Activated B cell treated with CpG ODN at 0.5 μM for 24 hours (primary cell): ENCODE data around the gene LRRC61. TPM values are rescaled to one million over a fixed set of nuclear protein-coding genes. Genes with fewer than 3 reads are reported as not detected.

Experiments used
- ATAC-seq: fragments of 200-7000 bp; cut with Tn5 transposase; one replicate; pipeline ENCODE4 v1.10.0; 2021; ENCODE audit warnings: low read depth, mild to moderate bottlenecking, moderate library complexity
- CTCF ChIA-PET: fragments of 350-600 bp; sonication (Branson Sonifier 250); formaldehyde crosslinking; loops from one replicate; lab custom pipeline; 2021; ENCODE audit warnings: antibody characterized with exemption; lab: Charles Lee
- POLR2A ChIA-PET: fragments of 350-600 bp; sonication (Branson Sonifier 250); formaldehyde crosslinking; loops from one replicate; lab custom pipeline; 2021; ENCODE audit warnings: antibody characterized with exemption; lab: Charles Lee
- DNase-seq: peaks from one replicate; pipeline ENCODE4 v3.0.0; 2022
- H3K27ac Mint-ChIP-seq: one replicate; pipeline ENCODE4 v1.8.0; 2020; ENCODE audit warnings: mixed read lengths
- H3K27me3 Mint-ChIP-seq: one replicate; pipeline ENCODE4 v1.8.0; 2021; ENCODE audit warnings: mixed read lengths
- H3K36me3 Mint-ChIP-seq: one replicate; pipeline ENCODE4 v1.8.0; 2021; ENCODE audit warnings: low read depth, mixed read lengths
- H3K4me1 Mint-ChIP-seq: one replicate; pipeline ENCODE4 v1.8.0; 2021; ENCODE audit warnings: mixed read lengths
- H3K4me3 Mint-ChIP-seq: one replicate; pipeline ENCODE4 v1.8.0; 2020; ENCODE audit warnings: mild to moderate bottlenecking, mixed read lengths
- H3K9me3 Mint-ChIP-seq: one replicate; pipeline ENCODE4 v1.8.0; 2020; ENCODE audit warnings: mixed read lengths
- CTCF ChIP-seq: fragments of 200-600 bp; IDR thresholded peaks from one replicate; pipeline ENCODE4 v1.8.0; 2022; ENCODE audit warnings: antibody characterized with exemption, mild to moderate bottlenecking
- intact Hi-C: fragments of 100-400 bp; cut with micrococcal nuclease; formaldehyde crosslinking; loops from one replicate; pipeline ENCODE4 v1.15.1; 2024
- total RNA-seq: library from RNA; stranded (reverse); gene quantifications from 2 replicates; pipeline ENCODE4 v1.2.3, GENCODE V29; 2022

LRRC61 gene
- total RNA-seq, 1 donor from 2014 or later = 11.0 TPM

- CTCF ChIA-PET = no interaction called here
- ATAC-seq = no peak
Measured at GRCh38 chr7:150335774-150336112, 12.6 kb downstream of the LRRC61 start.

GRCh38 chr7:150336746-150337145, 13.6 kb downstream of the LRRC61 start:
- H3K4me3 Mint-ChIP-seq = no peak overlapping the region
- no peak overlapping the region for H3K27ac Mint-ChIP-seq
- H3K27me3 Mint-ChIP-seq = peaks cover 12% of the 10 kb centered on the region
- no peak for TF ChIP-seq CTCF
- POLR2A ChIA-PET = interaction anchor here (1.1 kb wide), 1 partner anchor 91 kb away, joined by 3 read pairs; no protein-coding TSS in a partner anchor
- intact Hi-C loops = no loop called here
- H3K4me1 Mint-ChIP-seq = peaks cover 19% of the 10 kb centered on the region
- ATAC-seq (no peak), DNase-seq (no peak)
- H3K36me3 Mint-ChIP-seq = peaks cover 18% of the 10 kb centered on the region
- no peaks in the 10 kb centered on the region for H3K9me3 Mint-ChIP-seq
- CTCF ChIA-PET = no interaction called here

More at GRCh38 chr7:150335774-150336112, 12.6 kb downstream of the LRRC61 start:
- peaks cover 16% of the 10 kb centered on the region for H3K4me1 Mint-ChIP-seq
- H3K4me3 Mint-ChIP-seq = no peak overlapping the region
- peaks cover 25% of the 10 kb centered on the region for H3K36me3 Mint-ChIP-seq
- TF ChIP-seq CTCF = no peak
- H3K27ac Mint-ChIP-seq = no peak overlapping the region
- POLR2A ChIA-PET = interaction anchor here (0.8 kb wide), 1 partner anchor 13 kb away, joined by 3 read pairs; the partner anchor contains the start of genes ACTR3C and LRRC61
- H3K9me3 Mint-ChIP-seq = no peaks in the 10 kb centered on the region
- peaks cover 10% of the 10 kb centered on the region for H3K27me3 Mint-ChIP-seq
- intact Hi-C loops = no loop called here
- DNase-seq = no peak

- peaks cover 18% of the 10 kb centered on the region for H3K36me3 Mint-ChIP-seq
- DNase-seq (no peak), ATAC-seq (no peak)
- intact Hi-C loops = no loop called here
- H3K9me3 Mint-ChIP-seq = no peaks in the 10 kb centered on the region
- POLR2A ChIA-PET = interaction anchor here (1.1 kb wide), 1 partner anchor 91 kb away, joined by 3 read pairs; no protein-coding TSS in a partner anchor
- H3K4me1 Mint-ChIP-seq = peaks cover 23% of the 10 kb centered on the region
- H3K27ac Mint-ChIP-seq = no peak overlapping the region
- CTCF ChIA-PET = interaction anchor here (1.4 kb wide), 1 partner anchor 19 kb away, joined by 3 read pairs; no protein-coding TSS in a partner anchor
- no peak overlapping the region for H3K4me3 Mint-ChIP-seq
- peaks cover 16% of the 10 kb centered on the region for H3K27me3 Mint-ChIP-seq
- no peak for TF ChIP-seq CTCF
Measured at GRCh38 chr7:150337179-150337578, 14.0 kb downstream of the LRRC61 start.

DNA sequence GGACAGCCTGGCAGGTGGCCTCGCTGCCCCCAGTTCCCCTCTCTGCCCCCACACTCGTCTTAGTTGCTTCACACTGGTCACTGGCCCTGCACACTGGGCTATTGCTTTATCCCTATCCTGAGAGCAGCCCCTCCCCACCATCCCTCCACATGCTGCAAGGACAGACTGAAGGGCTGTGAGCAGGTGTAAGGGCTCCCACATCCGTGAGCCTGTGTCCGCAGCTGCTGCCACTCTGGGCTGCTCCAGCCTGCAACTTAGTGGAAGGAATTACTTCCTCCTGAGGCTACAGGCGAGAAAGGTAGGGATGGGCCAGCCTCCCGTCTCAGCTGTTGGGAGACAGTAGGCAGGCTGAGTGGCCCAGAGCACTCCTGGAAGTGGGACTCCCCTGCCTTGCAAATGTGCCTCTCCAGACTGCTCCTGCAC, 14.5 kb downstream of the LRRC61 start:
- ATAC-seq = no peak
- no peak for TF ChIP-seq CTCF
- Mint-ChIP-seq H3K27me3 (peaks cover 19% of the 10 kb centered on the region), H3K36me3 (peaks cover 16% of the 10 kb centered on the region), H3K27ac (no peak overlapping the region), H3K4me3 (no peak overlapping the region), H3K9me3 (no peaks in the 10 kb centered on the region), H3K4me1 (peaks cover 23% of the 10 kb centered on the region)
- DNase-seq = no peak
- POLR2A ChIA-PET = no interaction called here
- CTCF ChIA-PET = interaction anchor here (1.4 kb wide), 1 partner anchor 18 kb away, joined by 3 read pairs; no protein-coding TSS in a partner anchor
- intact Hi-C loops = no loop called here

- Mint-ChIP-seq H3K27ac (no peak overlapping the region), H3K36me3 (peaks cover 14% of the 10 kb centered on the region), H3K27me3 (peaks cover 19% of the 10 kb centered on the region), H3K9me3 (no peaks in the 10 kb centered on the region), H3K4me3 (no peak overlapping the region), H3K4me1 (peaks cover 23% of the 10 kb centered on the region)
- no peak for TF ChIP-seq CTCF
- intact Hi-C loops = no loop called here
- DNase-seq (no peak), ATAC-seq (no peak)
- CTCF ChIA-PET = interaction anchor here (1.4 kb wide), 1 partner anchor 18 kb away, joined by 3 read pairs; no protein-coding TSS in a partner anchor
- POLR2A ChIA-PET = no interaction called here
Measured at GRCh38 chr7:150338166-150338829, 15.1 kb downstream of the LRRC61 start.
